GM21367 (cell line): Measurements from ENCODE around the gene PRG2.
"Not testable (repeated sequence)": the region's sequence is repeated elsewhere in the genome, so short reads cannot be mapped to it uniquely, and the experiment has no call there.

Experiments
- ATAC-seq: cut with Tn5 transposase; IDR thresholded peaks from one replicate; pipeline ENCODE4 v1.9.1; 2021; ENCODE audit not compliant: unreplicated experiment

Gene PRG2

DNA sequence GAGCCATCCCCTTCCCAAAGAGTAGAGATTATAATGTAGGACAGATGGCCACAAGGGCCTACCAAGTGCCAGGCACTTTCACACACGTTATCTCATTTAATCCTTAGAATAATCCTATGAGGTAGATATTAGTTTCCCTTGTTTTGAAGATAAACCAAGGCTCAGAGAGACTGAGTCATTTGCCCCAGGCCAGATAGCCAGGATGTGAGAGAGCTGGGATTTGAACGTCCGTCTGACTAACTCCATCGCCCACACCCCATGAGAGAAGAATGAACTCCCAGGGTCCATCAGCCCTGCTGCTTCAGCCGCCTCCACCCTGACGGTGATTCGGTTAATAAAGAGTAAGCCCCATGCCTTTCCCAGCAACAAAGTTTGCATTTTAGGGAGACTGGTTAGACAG is 20.2 kb downstream of the PRG2 start:
- no peak for ATAC-seq

- no peak for ATAC-seq
These were observed 21.6 kb downstream of the PRG2 start for GRCh38 chr11:57368845-57369232.

DNA sequence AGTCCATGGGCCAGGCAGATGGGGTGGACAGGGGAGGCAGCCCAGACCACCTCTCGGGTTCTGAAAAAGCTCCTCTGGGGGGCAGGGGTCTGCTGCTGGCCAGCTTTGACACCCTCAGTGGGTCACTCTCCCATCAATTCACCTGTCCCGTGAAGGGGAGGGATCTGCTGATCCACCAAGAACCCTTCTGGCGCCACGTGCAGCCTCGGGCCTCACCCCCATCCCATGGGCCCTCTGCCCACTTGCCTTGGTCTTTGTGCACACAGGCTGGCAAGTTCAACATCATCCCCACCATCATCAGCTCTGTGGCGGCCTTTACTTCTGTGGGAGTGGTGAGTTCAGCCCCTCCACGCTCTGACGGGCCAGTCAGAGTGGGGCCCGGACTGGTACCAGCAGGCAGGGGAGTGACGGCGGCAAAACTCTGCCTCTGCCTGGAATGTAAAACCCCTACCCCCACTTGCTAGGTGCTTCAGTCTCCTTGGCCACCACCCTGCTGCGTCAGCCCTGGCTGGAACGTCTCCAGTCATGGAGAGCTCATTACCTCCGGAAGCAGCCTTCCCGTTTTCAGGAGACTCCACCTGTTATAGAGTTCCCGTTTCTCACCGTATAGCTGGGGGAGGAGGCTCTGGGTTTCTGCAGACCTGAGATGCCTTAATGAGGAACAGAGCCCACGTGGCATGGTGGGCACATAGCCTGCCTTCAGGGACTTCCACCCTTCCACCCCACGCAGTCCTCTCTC is 22.2 kb downstream of the PRG2 start:
- no peak for ATAC-seq

GRCh38 chr11:57364851-57365660 is 25.4 kb downstream of the PRG2 start:
- ATAC-seq: no peak

DNA sequence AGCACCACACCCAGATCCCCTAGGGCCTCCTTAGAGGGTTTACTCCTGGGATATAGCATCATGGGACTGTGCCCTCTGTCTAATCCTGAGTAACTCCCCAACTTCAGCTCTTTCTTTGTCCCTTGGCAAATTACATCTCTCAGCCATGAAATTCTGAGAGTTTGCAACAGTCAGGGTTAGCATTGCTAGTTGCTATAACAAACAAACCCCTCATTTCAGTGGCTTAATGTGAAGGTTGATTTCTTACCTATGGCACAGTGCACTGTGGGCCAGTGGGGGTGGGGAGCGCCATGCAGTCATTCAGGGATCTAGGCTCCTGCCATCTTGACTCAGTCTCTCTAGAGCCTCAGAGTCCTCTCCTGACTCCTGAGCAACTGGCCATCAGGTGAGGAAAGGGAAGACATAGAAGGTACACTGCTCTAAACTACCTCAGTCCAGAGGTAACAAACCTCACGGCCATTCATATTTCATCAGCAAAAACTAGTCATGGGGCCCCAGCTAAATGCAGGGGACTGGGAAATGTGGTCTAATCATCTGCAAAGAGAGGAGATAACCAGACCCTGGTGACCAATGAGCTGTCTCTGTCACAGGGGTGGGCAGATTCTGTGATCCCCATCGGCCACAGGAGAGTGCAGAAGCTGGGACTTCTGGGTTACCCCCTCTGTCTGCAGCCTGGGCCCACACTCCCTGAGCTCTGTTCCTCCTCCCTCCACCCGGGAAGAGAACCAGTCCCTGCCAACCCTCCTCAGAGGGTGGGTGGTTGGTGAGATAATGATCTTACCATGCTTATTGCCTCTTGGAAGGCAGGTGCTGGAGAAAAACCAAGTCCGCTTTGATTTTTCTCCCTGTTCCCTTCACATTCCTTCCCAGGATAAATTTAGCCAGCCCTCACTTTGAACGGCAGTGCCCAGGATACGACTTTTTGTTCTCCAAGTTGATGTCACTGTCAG is 27.0 kb downstream of the PRG2 start:
- ATAC-seq: no peak

DNA sequence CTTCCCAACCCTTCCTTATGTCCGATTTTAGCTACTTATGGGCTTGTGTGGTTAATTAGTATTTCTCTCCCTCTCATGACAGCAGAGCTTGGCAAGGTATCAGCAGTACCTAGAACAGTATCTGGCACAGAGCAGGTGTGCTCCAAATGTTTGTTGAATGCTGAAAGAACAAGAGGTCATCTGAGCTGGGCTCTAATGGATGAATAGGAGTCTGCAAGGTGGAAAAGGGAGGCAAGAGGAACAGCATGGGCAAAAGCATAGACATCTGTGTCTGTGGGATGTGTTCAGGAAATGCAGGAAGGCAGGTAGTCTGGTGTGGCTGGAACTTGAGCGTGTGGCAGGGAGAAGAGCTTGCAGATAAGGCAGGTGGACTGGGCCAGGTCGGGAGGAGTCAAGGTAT is 28.5 kb downstream of the PRG2 start:
- ATAC-seq: no peak

- not testable (repeated sequence) for ATAC-seq
These were observed 29.0 kb downstream of the PRG2 start for GRCh38 chr11:57361420-57361819.

- no peak for ATAC-seq
These were observed 29.5 kb downstream of the PRG2 start for GRCh38 chr11:57360991-57361390.

- ATAC-seq: no peak
These were observed 30.4 kb downstream of the PRG2 start for GRCh38 chr11:57359896-57360690.

GRCh38 chr11:57359396-57359795 is 31.1 kb downstream of the PRG2 start:
- ATAC-seq: no peak

DNA sequence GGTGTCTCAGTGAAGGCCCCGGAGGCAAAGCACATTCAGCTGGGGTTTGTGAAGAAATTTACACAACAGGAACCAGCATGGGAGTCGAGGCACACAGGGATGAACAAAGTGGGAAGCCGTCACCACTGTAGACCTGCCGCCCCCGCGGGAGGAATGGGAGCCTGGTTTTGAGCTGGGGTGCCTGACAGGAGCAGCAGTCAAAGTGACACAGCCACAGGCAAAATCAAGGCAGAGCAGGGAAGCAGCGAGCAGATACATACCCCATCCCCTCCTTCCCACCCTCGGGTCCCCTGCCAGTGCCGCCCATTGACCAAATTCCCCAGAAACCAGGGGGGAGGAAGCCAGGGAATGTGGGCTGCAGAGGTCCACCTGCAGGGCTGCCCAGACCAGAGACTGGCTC is 31.5 kb downstream of the PRG2 start:
- ATAC-seq: no peak

GRCh38 chr11:57358543-57358961 is 31.9 kb downstream of the PRG2 start:
- ATAC-seq: no peak

DNA sequence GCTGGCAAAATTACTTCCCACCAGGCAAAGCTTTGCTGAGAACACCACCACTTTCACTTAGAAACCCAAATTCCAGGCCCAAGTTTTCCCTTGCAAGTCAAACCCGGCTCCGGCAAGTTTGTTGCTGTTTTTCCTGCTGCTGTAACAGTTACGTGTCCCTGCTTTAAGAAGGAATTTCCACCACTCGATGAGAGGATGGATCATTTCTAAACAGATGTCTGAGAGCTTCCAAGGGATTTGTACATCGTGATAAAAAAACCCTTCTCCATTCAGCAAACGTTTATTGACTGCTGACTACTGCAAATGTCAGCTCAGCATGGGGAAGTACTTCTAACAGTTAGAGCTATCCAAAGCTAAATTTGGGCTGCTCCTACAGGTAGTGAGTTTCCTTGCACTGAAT is 32.6 kb downstream of the PRG2 start:
- ATAC-seq: no peak

DNA sequence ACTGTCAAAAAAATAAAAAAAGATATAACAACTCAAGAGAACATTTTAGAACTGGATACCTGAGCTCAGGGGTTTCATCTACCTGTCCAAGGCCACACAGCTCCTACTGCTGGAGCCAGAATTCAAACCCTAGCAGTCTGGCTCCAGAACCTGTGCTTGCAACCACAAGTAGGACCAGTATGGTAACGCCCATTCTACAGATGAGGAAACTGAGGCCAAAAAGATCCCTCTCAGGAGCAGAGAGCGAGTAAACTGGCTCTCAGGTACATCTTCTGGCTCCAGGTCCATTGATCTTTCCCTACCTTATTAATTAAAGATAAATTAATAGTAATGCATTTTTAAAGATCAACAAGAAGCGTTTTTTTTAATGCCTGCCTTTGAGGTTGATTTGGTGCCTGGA is 33.1 kb downstream of the PRG2 start:
- ATAC-seq: no peak

DNA sequence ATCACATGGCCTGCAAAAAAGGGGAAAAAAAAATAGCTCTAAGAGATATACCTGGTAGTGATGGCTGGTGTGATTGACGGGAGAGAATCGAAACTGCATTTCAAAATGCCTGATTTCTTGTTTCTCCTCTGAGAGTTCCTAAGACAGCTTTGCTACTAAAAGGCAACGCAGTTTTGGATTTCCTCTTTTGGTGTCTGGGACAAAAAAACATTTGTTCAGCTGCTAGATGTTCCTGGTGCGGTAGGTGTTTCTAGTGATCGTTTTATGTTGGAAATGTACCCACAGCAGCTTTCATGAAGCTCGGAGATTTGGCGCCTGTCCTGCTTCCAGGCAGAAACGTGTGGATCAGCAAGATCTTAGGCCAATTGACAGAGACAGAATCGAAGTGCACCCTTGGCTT is 34.2 kb downstream of the PRG2 start:
- no peak for ATAC-seq

DNA sequence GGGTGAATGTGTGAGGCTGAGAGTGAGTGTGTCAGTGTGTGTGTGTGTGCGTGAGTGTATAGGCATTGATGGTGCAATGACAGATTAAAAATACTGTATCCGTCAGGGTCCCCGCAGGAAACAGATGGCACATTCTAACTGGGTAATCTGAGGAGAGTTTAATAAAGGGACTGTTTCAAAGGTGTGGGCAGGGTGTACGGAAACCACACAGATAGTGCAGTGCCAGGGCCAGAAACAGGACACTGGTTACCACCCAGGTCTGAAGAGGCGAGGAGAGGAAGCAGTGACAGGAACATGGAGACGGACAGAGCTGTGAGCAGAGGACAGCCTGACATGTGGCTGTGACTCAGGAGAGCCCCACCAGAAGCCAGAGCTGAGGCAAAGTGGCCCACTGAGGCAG is 35.8 kb downstream of the PRG2 start:
- no peak for ATAC-seq

DNA sequence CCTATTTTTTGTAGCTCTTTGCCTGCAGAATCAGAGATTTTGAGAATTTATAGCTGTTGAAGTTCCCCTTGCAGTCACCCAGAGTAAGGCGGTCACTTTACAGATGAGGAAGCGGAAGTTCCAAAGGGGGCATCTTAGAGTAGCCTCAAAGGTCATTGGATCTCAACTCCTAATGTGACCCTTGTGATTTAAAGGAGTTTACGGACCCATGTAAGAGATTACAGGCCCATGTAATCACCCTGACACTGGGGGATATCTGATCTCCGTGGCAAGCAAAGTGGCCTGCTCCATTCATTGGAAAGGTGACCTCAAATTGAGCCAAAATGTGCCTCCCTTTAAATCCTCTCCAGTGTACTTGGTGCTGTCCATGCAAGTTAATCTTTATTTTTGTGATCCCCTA is 36.6 kb downstream of the PRG2 start:
- no peak for ATAC-seq

GRCh38 chr11:57353446-57353845 is 37.0 kb downstream of the PRG2 start:
- no peak for ATAC-seq

DNA sequence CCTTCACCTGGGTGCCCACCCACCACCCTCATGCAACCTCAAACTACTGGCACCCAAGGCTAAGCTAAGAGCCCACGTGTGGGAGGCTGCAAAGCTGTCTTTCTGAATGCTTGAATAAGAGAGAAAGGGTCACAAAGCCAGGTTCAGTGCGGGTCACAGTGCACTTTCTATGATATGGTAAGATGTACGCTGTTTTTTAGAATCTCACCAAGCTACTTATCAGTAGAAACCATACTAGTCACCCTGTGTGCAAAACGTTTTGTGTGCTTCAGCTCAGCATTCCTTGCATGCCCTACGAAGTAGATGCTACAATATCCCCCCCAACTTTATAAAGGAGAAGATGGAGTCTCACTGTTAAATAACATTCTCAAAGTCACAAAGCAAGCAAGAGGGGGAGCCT is 37.4 kb downstream of the PRG2 start:
- ATAC-seq: no peak

DNA sequence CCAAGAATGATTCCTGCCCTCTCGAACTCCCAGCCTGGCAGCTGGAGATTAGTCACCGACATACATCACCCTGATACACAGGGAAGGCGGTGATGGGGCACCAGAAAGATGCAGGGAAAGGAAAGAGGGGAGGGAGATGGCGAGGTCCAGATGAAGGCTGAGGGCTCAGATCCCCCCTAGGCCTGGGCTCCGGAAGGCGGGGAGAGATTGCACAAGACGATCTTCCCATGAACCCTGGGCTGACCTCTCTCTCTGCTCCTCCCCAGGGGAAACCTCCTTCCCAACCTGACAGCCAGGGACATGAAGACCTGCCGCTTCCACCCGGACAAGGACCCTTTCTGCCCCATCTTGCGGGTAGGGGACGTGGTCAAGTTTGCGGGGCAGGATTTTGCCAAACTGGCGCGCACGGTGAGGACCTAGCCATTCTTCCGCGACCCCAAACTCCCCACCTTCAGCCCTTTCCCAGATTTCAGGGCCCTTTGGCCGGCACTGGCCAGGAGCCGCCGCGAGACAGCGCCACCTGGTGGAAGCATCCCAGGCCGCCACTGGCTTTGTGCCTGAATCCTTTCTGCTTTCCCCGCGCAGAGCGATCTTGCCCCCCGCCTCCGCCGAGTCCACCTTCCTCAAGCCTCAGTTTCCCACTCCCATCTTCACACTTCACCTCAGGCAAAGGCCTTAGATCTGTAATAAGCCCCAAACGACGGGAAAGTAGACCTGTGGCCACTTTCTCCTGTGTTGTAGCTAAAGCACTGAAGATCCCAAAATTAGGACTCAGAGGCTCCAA is 40.8 kb downstream of the PRG2 start:
- no peak for ATAC-seq
